Fibroblast of skin of left biceps (primary cell): ENCODE data around the gene CLEC2L.
A peak's percentile ranks its signal among the peaks of the same experiment; 100 is the strongest.
"Not testable (repeated sequence)": the region's sequence is repeated elsewhere in the genome, so short reads cannot be mapped to it uniquely, and the experiment has no call there.

Experiments used
- DNase-seq, 2 experiments: peaks; one replicate each; pipeline ENCODE4 v3.0.0-alpha.2; 2013; ENCODE audit warnings: low read depth in 2 of 2

The CLEC2L gene

GRCh38 chr7:139523968-139524815, 707 bp downstream of the CLEC2L start:
- no peak for DNase-seq

GRCh38 chr7:139525239-139525638, 1.8 kb downstream of the CLEC2L start:
- DNase-seq: no peak

DNA sequence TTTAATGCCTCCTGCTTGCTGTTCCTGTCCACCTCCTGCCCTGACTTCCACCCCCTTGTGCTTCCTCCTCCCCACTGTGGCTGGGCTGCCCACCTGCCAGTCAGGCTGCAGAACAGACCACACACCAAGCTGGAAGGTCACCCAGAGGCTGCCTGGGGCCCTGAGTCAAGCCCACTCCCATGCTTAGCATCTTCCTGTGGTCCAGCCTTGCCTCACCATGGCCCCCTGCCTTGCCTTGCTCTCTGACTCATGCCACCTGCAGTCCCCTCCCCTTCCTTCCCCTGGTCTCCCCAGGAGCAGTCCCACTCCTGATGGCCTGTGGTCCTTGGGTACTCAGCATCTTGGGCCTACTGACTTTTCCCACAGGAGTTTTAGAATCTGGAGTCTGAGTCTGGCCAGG, 2.3 kb downstream of the CLEC2L start:
- DNase-seq: no peak

GRCh38 chr7:139526578-139527544, 3.4 kb downstream of the CLEC2L start:
- DNase-seq: peak; percentile 46 to 51

DNA sequence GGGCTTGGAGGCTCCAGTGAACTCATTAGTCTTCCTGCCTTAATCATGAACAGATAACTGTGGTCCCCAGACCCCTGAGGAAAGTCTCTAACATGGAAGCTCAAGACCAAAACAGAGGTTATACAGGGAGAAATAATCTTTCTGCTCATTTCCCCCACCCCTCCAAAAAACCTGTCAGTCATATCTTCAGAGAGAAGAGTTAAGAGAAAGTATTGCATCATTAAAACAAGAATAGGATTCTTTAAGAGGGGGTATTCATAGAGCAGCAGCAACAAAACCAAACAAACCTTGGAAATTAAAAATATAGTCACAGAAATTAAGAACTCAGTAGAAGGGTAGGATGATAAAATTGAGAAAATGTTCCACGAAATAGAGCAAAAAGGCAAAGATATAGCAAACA, 7.6 kb downstream of the CLEC2L start:
- DNase-seq: no peak

- DNase-seq: no peak
Observed at GRCh38 chr7:139532636-139533155, 9.2 kb downstream of the CLEC2L start.

DNA sequence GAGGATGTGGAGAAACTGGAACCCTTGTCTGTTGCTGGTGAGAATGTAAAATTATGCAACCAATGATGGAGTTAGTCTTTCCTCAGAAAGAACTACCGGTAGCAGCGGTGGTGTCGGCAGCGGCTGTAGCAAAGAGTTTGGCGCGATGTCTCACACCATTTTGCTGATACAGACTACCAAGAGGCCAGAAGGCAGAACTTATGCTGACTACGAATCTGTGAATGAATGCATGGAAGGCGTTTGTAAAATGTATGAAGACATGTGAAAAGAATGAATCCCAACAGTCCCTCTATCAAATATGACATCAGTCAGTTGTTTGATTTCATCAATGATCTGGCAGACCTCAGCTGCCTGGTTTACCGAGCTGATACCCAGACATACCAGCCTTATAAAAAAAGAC, 10.6 kb downstream of the CLEC2L start:
- DNase-seq: no peak

DNA sequence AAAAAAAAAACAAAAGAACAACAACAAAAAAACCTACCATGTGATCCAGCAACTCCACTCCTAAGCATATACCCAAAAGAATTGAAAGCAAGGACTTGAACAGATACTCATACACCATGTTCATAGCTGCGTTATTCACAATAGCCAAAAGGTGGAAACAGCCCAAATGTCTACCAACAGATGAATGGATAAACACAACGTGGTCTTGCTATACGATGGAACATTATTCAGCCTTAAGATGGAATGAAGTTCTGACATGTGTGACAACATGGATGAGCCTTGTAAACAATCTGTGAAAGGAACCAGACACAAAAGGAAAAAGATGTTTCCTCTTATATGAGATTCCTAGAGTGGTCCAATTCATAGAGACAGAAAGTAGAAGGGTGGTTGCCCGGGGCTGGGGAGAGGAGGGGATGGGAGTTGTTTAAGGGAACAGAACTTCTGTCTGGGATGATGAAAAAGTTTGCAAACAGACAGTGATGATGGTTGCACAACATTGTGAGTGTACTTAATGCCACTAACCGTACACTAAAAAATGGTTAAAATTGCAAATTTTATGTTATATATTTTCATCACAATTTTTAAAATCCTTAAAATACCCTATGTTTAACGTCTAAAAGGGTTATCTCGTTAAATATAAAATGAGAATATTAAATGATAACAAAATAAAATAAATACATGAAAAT, 11.6 kb downstream of the CLEC2L start:
- DNase-seq: no peak

- no peak for DNase-seq
Observed at GRCh38 chr7:139536152-139536551, 12.7 kb downstream of the CLEC2L start.

GRCh38 chr7:139538881-139539635, 15.6 kb downstream of the CLEC2L start:
- peak; percentile 8 to 9 for DNase-seq

GRCh38 chr7:139540203-139540602, 16.7 kb downstream of the CLEC2L start:
- DNase-seq: no peak

GRCh38 chr7:139541600-139542307, 18.3 kb downstream of the CLEC2L start:
- DNase-seq: no peak

DNA sequence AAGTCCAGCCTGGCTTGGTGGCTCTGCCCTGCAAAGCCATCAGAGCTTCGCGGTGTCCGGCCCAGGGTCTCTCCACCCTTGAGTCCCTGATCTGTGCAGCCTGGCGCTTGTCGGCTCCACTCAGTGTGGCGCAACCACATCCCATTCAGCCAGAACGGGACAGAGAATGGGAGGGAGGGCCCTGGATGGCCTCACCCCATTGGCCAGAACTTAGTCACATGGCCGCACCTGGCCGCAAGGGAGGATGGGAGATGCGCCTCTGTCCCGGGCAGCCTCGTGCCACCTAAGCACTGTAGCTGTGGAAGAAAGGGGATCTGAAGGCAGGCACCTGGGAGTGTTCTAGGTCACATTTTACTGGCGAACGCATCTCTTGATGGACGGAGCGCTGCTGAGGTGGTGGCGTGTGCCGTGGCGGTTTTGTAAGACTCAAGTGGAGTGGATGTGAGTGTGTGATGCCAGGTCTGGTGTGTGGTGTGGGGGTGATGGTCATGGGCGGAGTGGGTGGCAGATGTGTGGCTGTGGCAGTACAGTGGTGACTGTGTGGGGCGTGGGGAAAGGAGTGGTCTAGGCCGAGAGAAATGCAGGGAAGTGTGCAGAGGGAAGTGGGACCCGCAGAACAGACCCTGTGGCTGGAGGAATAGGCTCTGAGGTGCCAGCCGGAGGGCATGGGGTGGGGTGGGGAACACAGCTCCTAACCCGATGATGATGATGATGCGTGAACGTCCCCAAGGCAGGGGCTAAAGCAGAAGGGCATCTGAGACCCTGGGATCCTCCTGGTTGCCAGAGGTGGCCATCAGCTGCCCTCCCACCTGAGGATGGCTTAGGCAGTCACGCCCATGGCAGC, 19.0 kb downstream of the CLEC2L start:
- no peak for DNase-seq

- no peak for DNase-seq
Observed at GRCh38 chr7:139543801-139544603, 20.5 kb downstream of the CLEC2L start.

GRCh38 chr7:139544645-139545044, 21.2 kb downstream of the CLEC2L start:
- no peak for DNase-seq

DNA sequence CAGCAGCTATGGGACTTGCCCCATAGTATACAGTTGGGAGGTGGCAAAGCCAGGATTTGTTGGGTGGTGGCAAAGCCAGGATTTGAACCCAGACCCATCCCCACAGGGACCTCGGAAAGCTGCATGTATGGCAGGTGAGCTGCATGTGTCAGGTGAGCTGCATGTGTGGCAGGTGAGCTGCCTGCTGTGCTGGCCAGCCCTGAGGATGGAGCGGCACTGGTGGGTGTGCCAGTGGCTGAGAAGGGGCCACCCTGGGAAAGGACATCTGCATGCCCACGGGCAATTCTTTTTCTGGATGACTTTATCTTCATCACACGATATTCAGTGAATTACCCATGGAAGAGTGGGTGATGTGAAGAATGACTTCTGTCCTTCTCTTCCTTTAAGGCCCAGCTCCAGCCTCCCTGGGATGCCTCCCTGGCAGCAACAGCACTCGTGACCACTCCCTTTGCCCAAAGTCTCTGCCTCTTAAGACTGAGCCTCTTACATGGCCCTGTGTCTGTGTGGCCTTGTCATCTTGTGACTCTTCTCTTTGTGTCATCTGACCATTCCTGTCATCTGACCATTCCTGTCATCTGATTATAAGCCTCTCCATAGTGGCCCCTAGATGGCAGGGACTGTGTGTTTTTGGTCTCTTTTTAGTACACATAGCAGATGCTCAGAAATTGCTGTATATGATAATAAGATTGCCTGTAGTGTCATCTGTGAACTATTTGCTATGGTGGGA, 25.0 kb downstream of the CLEC2L start:
- DNase-seq: no peak

DNA sequence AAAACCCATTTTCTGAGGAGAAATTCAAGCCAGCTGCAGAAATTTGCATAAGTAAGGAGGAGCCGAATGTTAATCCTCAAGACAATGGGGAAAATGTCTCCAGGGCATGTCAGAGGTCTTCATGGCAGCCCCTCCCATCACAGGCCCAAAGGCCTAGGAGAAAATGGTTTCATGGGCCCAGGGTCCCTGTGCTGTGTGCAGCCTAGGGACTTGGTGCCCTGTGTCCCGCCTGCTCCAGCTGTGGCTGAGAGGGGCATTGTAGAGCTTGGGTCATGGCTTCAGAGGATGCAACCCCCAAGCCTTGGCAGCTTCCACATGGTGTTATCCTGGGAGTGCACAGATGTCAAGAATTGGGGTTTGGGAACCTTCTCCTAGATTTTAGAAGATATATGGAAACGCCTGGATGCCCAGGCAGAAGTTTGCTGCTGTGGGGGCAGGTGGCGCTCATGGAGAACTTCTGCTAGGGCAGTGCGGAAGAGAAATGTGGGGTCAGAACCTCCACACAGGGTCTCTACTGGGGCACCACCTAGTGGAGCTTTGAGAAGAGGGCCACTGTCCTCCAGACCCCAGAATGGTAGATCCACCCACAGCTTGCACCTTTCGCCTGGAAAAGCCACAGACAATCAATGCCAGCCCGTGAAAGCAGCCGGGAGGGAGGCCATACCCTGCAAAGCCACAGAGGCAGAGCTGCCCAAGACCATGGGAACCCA, 30.7 kb downstream of the CLEC2L start:
- not testable (repeated sequence) for DNase-seq
